ENCODE data around the gene CAV2. TPM values are rescaled to one million over a fixed set of nuclear protein-coding genes. Genes with fewer than 3 reads are reported as not detected.

The CAV2 gene
- total and polyA plus RNA-seq, 5 donors from 2014 or later: not detected

DNA sequence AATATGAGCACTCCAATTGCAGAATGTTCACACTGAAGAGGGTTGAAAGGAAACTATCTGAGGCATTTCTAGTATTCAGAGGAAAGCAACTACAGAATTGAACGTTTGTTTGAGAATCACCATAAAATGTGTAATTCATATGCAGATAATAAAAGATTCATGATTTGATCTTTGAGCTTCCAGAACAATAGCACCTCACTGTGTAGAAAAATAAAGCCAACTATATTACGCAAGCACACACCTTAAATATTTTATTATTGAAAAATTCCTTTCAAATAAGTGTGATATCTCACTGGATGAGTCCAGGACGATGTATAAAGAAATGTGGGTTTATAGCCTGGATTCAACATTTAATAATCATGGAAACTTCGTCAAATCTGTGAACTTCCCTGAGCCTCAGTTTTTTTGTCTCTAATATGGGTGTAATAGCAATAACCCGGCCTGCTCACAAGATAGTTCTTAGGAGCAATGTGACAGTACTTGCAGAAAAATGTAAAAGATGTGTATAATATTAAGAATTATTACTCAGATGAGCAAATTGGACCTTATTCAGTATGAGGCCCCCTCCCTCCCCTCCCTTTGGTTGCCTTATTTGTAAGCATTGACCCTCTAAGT lies 11.5 kb upstream of the CAV2 start:
- Mint-ChIP-seq H3K9me3 (peaks cover 0 to 2% (median 0%) of the 10 kb centered on the region in 7 donors), H3K4me1 (no peaks in the 10 kb centered on the region), H3K36me3 (no peaks in the 10 kb centered on the region), H3K4me3 (no peak overlapping the region), H3K27ac (no peak overlapping the region), H3K27me3 (peaks cover 30% of the 10 kb centered on the region)
- no peak for DNase-seq
- Histone ChIP-seq H3K4me3 (ENCODE audit: low read depth, low read length) (no peak overlapping the region), H3K4me1 (ENCODE audit: control insufficient read depth, insufficient read depth, low read length, poor library complexity, severe bottlenecking) (no peaks in the 10 kb centered on the region), H3K9me3 (ENCODE audit: control insufficient read depth in 2 of 2, low read length in 2 of 2) (no peaks in the 10 kb centered on the region), H3K27me3 (ENCODE audit: control insufficient read depth, insufficient read depth, low read length) (peaks cover 4% of the 10 kb centered on the region), H3K27ac (ENCODE audit: insufficient read depth, low read length, poor library complexity, severe bottlenecking) (no peak overlapping the region), H3K36me3 (ENCODE audit: control insufficient read depth, insufficient read depth, low read length) (no peaks in the 10 kb centered on the region)
- no peak for ATAC-seq (ENCODE audit: low read depth in 2 of 2)

DNA sequence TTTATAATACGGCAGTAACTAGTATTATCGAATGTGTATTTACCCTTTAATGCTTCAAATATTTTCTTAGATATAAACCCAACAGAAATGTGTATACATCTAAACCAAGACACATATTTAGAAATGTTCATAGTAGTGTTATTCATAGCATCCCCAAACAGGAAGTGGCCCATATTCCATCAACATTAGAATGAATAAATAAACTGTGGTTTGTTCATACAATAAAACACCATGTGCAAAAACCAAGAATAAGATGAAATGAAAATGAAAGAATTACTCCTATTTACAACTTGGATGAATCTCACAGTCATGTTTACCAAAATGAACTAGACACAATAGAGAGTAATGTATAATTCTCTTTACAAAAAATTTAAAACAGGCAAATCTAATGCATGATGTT lies 9.2 kb upstream of the CAV2 start:
- Histone ChIP-seq H3K36me3 (ENCODE audit: control insufficient read depth, insufficient read depth, low read length) (no peaks in the 10 kb centered on the region), H3K27me3 (ENCODE audit: control insufficient read depth, insufficient read depth, low read length) (peaks cover 7% of the 10 kb centered on the region), H3K4me3 (ENCODE audit: low read depth, low read length) (no peak overlapping the region), H3K27ac (ENCODE audit: insufficient read depth, low read length, poor library complexity, severe bottlenecking) (no peak overlapping the region), H3K4me1 (ENCODE audit: control insufficient read depth, insufficient read depth, low read length, poor library complexity, severe bottlenecking) (no peaks in the 10 kb centered on the region), H3K9me3 (ENCODE audit: control insufficient read depth in 2 of 2, low read length in 2 of 2) (no peaks in the 10 kb centered on the region)
- Mint-ChIP-seq H3K27me3 (peaks cover 30% of the 10 kb centered on the region), H3K4me3 (no peak overlapping the region), H3K9me3 (no peaks in the 10 kb centered on the region), H3K4me1 (no peaks in the 10 kb centered on the region), H3K36me3 (no peaks in the 10 kb centered on the region), H3K27ac (no peak overlapping the region)
- no peak for DNase-seq
- no peak for ATAC-seq (ENCODE audit: low read depth in 2 of 2)

DNA sequence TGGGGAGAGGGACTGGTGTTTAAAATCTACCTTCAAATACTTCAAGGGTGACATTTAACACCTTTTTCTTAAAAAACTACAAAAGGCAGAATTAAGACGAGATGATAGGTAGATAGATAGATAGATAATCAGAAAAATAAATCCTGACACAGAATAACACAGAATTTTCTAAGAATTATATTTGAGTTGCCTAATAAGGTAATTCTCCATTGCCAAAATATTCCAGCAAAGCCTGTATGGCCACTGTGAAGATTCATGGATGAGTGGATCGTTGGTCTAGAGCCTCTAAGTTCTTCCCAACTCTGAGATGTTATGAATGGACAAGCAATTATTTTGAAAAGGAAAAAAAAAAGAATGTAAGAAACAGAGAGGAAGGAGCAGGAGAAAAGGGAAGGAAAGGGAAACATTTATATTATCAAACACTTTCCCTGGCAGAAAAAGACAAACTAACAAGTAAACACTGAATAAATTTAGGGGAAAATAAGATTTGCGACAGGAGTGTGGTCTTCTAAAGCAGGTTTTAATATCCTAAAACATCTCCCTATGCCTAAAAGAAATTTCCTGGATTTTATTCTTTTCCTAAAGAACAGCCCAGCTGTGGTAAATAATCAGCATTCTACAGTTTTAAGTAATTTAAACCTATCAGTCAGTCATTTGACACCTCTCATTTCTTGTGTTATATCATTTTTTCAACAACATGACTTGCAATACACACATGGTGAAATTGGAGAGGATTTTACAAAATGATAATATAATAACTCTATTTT lies 7.5 kb upstream of the CAV2 start:
- Histone ChIP-seq H3K9me3 (ENCODE audit: control insufficient read depth in 2 of 2, low read length in 2 of 2) (no peaks in the 10 kb centered on the region), H3K4me1 (ENCODE audit: control insufficient read depth, insufficient read depth, low read length, poor library complexity, severe bottlenecking) (no peaks in the 10 kb centered on the region), H3K36me3 (ENCODE audit: control insufficient read depth, insufficient read depth, low read length) (no peaks in the 10 kb centered on the region), H3K27ac (ENCODE audit: insufficient read depth, low read length, poor library complexity, severe bottlenecking) (no peak overlapping the region), H3K4me3 (ENCODE audit: low read depth, low read length) (no peak overlapping the region), H3K27me3 (ENCODE audit: control insufficient read depth, insufficient read depth, low read length) (peaks cover 7% of the 10 kb centered on the region)
- H3K36me3 Mint-ChIP-seq: no peaks in the 10 kb centered on the region
- DNase-seq (no peak), ATAC-seq (ENCODE audit: low read depth in 2 of 2) (no peak)
- no peak overlapping the region for H3K4me3 Mint-ChIP-seq
- peaks cover 39% of the 10 kb centered on the region for H3K27me3 Mint-ChIP-seq
- no peaks in the 10 kb centered on the region for H3K9me3 Mint-ChIP-seq
- no peak overlapping the region for H3K27ac Mint-ChIP-seq
- no peaks in the 10 kb centered on the region for H3K4me1 Mint-ChIP-seq

DNA sequence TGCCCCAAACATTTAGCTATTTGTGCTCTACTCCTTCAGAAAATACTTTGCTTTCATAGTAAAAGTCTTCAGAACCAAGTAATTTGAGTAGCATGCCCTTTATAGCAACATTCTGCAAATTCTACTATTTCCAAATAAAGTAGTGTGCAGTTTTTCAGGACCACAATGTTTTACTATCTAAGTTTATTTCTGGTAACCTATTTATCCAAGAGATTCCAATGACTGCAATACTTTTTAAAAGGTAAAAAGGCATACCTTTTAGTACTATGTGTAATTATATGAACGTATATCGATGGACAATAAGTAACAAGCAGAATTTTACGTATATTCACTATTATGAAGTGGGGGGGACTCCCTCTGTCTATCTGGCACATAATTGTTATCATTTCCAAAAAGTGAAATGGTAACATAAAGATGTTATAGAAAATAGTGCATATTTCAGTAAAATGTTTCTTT lies 6.9 kb upstream of the CAV2 start:
- Mint-ChIP-seq H3K9me3 (no peaks in the 10 kb centered on the region), H3K36me3 (no peaks in the 10 kb centered on the region), H3K27ac (no peak overlapping the region), H3K4me1 (no peaks in the 10 kb centered on the region), H3K27me3 (peaks cover 39% of the 10 kb centered on the region), H3K4me3 (no peak overlapping the region)
- Histone ChIP-seq H3K9me3 (ENCODE audit: control insufficient read depth in 2 of 2, low read length in 2 of 2) (no peaks in the 10 kb centered on the region), H3K4me3 (ENCODE audit: low read depth, low read length) (no peak overlapping the region), H3K4me1 (ENCODE audit: control insufficient read depth, insufficient read depth, low read length, poor library complexity, severe bottlenecking) (no peaks in the 10 kb centered on the region), H3K27me3 (ENCODE audit: control insufficient read depth, insufficient read depth, low read length) (peaks cover 11% of the 10 kb centered on the region), H3K27ac (ENCODE audit: insufficient read depth, low read length, poor library complexity, severe bottlenecking) (no peak overlapping the region), H3K36me3 (ENCODE audit: control insufficient read depth, insufficient read depth, low read length) (no peaks in the 10 kb centered on the region)
- DNase-seq (no peak), ATAC-seq (ENCODE audit: low read depth in 2 of 2) (no peak)

DNA sequence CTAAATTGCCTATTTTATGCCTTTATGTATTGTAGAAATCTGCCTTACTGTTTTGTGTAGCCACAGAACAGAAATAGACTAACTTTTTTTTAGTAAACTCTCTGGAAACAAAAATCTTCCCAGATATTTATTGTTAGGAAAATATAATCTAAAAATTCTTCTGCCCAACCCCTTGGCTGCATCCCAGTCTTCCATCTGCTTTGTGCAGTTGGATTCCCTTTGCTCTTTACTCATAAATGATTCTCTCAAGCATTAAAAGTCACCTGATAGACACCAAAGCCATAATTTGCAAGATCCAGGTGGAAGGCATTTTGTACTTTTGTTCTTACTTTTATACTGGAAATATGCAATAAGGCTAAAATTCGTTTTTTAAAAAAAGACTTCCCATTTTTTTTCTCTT lies 6.1 kb upstream of the CAV2 start:
- no peak overlapping the region for H3K4me3 Mint-ChIP-seq
- H3K9me3 ChIP-seq (ENCODE audit: control insufficient read depth in 2 of 2, low read length in 2 of 2): no peaks in the 10 kb centered on the region
- H3K9me3 Mint-ChIP-seq: no peaks in the 10 kb centered on the region
- H3K4me1 ChIP-seq (ENCODE audit: control insufficient read depth, insufficient read depth, low read length, poor library complexity, severe bottlenecking): no peaks in the 10 kb centered on the region
- H3K4me1 Mint-ChIP-seq: peaks cover 0 to 3% (median 0%) of the 10 kb centered on the region in 4 donors
- H3K36me3 ChIP-seq (ENCODE audit: control insufficient read depth, insufficient read depth, low read length): no peaks in the 10 kb centered on the region
- H3K27me3 Mint-ChIP-seq: peaks cover 47% of the 10 kb centered on the region
- peaks cover 16% of the 10 kb centered on the region for H3K27me3 ChIP-seq (ENCODE audit: control insufficient read depth, insufficient read depth, low read length)
- no peak overlapping the region for H3K27ac Mint-ChIP-seq
- no peak overlapping the region for H3K27ac ChIP-seq (ENCODE audit: insufficient read depth, low read length, poor library complexity, severe bottlenecking)
- ATAC-seq (ENCODE audit: low read depth in 2 of 2) (no peak), DNase-seq (no peak)
- no peaks in the 10 kb centered on the region for H3K36me3 Mint-ChIP-seq
- no peak overlapping the region for H3K4me3 ChIP-seq (ENCODE audit: low read depth, low read length)

DNA sequence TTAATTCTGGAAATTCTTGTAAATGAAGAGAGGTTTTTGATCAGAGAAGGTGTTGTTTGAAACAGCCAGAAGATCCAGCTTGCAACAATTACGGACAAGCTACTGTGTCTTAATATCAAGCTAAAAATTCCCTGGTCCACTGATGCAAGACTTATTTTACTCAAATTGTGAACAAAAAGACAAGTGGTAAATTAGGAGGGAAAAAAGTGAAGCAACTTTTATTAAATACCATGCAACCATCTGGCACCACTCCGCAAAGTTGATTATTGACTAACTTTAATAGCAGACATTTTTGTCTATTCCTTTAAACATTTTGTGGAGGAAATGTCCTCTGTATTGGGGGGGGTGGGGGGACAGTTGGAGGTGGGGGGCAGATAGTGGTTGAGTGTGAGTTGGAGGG lies 5.1 kb upstream of the CAV2 start:
- ATAC-seq (ENCODE audit: low read depth in 2 of 2) (no peak), DNase-seq (no peak)
- peaks cover 54% of the 10 kb centered on the region for H3K27me3 Mint-ChIP-seq
- H3K27ac Mint-ChIP-seq: no peak overlapping the region
- Histone ChIP-seq H3K4me1 (ENCODE audit: control insufficient read depth, insufficient read depth, low read length, poor library complexity, severe bottlenecking) (no peaks in the 10 kb centered on the region), H3K27ac (ENCODE audit: insufficient read depth, low read length, poor library complexity, severe bottlenecking) (no peak overlapping the region), H3K27me3 (ENCODE audit: control insufficient read depth, insufficient read depth, low read length) (peaks cover 21% of the 10 kb centered on the region), H3K36me3 (ENCODE audit: control insufficient read depth, insufficient read depth, low read length) (no peaks in the 10 kb centered on the region), H3K9me3 (ENCODE audit: control insufficient read depth in 2 of 2, low read length in 2 of 2) (no peaks in the 10 kb centered on the region), H3K4me3 (ENCODE audit: low read depth, low read length) (no peak overlapping the region)
- H3K9me3 Mint-ChIP-seq: no peaks in the 10 kb centered on the region
- H3K4me1 Mint-ChIP-seq: peaks cover 0 to 3% (median 0%) of the 10 kb centered on the region in 4 donors
- no peak overlapping the region for H3K4me3 Mint-ChIP-seq
- H3K36me3 Mint-ChIP-seq: no peaks in the 10 kb centered on the region

DNA sequence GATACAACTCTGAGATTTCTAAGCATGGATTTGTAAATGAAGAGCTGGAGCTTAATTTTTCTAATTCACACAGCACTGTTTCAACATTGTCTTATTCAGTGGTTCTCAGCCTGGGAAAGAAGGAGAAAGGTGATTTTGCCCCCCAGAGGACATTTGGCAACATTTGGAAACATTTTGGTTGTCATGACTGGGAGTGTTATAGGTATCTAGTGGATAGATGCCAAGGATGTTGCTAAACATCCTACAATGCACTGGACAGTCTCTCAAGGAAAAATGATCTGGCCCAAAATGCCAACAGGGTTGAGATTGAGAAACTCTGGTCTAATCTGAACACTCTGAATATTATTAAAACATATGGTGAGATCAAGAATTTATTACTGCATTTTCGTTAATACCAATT lies 3.8 kb upstream of the CAV2 start:
- H3K4me3 ChIP-seq (ENCODE audit: low read depth, low read length): no peak overlapping the region
- no peak overlapping the region for H3K27ac ChIP-seq (ENCODE audit: insufficient read depth, low read length, poor library complexity, severe bottlenecking)
- H3K36me3 Mint-ChIP-seq: no peaks in the 10 kb centered on the region
- H3K27me3 ChIP-seq (ENCODE audit: control insufficient read depth, insufficient read depth, low read length): peaks cover 27% of the 10 kb centered on the region
- no peaks in the 10 kb centered on the region for H3K36me3 ChIP-seq (ENCODE audit: control insufficient read depth, insufficient read depth, low read length)
- no peaks in the 10 kb centered on the region for H3K9me3 ChIP-seq (ENCODE audit: control insufficient read depth in 2 of 2, low read length in 2 of 2)
- peaks cover 59% of the 10 kb centered on the region for H3K27me3 Mint-ChIP-seq
- peaks cover 0 to 9% (median 6%) of the 10 kb centered on the region in 4 donors for H3K4me1 Mint-ChIP-seq
- no peak for ATAC-seq (ENCODE audit: low read depth in 2 of 2)
- no peak overlapping the region for H3K27ac Mint-ChIP-seq
- H3K4me1 ChIP-seq (ENCODE audit: control insufficient read depth, insufficient read depth, low read length, poor library complexity, severe bottlenecking): peaks cover 7% of the 10 kb centered on the region
- H3K9me3 Mint-ChIP-seq: peaks cover 0 to 4% (median 0%) of the 10 kb centered on the region in 7 donors
- DNase-seq: no peak
- H3K4me3 Mint-ChIP-seq: no peak overlapping the region

DNA sequence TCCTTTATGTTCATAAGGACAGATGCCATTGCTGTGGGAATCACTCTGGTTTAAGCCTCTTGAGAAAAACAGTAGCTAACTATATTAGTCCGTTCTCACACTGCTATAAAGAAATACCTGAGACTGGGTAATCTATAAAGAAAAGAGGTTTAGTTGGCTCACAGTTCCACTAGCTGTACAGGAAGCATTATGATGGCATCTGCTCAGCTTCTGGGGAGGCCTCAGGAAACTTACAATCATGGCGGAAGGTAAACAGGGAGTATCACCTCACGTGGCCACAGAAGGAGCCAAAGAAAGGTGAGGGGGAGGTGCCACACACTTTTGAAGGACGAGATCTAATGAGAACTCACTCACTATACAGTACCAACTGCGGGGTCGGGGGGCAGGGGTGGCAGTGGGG lies 2.9 kb upstream of the CAV2 start:
- Mint-ChIP-seq H3K9me3 (peaks cover 0 to 4% (median 0%) of the 10 kb centered on the region in 7 donors), H3K36me3 (no peaks in the 10 kb centered on the region), H3K4me3 (no peak overlapping the region), H3K27ac (no peak overlapping the region), H3K27me3 (peaks cover 60% of the 10 kb centered on the region), H3K4me1 (peaks cover 0 to 9% (median 7%) of the 10 kb centered on the region in 4 donors)
- Histone ChIP-seq H3K27ac (ENCODE audit: insufficient read depth, low read length, poor library complexity, severe bottlenecking) (no peak overlapping the region), H3K9me3 (ENCODE audit: control insufficient read depth in 2 of 2, low read length in 2 of 2) (no peaks in the 10 kb centered on the region), H3K4me3 (ENCODE audit: low read depth, low read length) (no peak overlapping the region), H3K27me3 (ENCODE audit: control insufficient read depth, insufficient read depth, low read length) (peaks cover 36% of the 10 kb centered on the region), H3K36me3 (ENCODE audit: control insufficient read depth, insufficient read depth, low read length) (no peaks in the 10 kb centered on the region), H3K4me1 (ENCODE audit: control insufficient read depth, insufficient read depth, low read length, poor library complexity, severe bottlenecking) (peaks cover 7% of the 10 kb centered on the region)
- no peak for DNase-seq
- ATAC-seq (ENCODE audit: low read depth in 2 of 2): no peak

Measured in CD4-positive, CD25-positive, alpha-beta regulatory T cell (primary cell).